ENCODE results near the gene ASCC1. TPM values are rescaled to one million over a fixed set of nuclear protein-coding genes. Genes with fewer than 3 reads are reported as not detected.
"Not testable (repeated sequence)": the region's sequence is repeated elsewhere in the genome, so short reads cannot be mapped to it uniquely, and the experiment has no call there.

Gene ASCC1
- total RNA-seq, 1 donor from 2014 or later = 23.0 TPM

GRCh38 chr10:72167118-72167517 lies 49.0 kb downstream of the ASCC1 start:
- DNase-seq = no peak

GRCh38 chr10:72164617-72165016 lies 51.5 kb downstream of the ASCC1 start:
- DNase-seq = no peak

DNA sequence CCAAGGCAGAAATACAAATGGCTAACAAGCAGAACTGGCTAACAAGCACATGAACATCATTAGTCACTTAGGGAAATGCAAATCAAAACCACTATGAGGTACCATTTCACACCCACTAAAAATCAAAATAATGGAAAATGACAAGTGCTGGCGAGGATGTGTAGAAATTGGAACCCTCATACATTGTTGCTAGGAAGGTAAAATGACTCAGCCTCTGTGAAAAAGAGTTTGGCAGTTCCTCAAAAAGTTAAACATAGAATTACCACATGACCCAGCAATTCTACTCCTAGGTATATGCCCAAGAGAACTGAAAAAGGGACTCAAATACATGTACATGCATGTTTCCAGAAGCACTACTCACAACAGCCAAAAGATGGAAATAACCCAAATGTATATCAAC lies 53.1 kb downstream of the ASCC1 start:
- no peak for DNase-seq

GRCh38 chr10:72158176-72158575 lies 57.9 kb downstream of the ASCC1 start:
- no peak for DNase-seq

DNA sequence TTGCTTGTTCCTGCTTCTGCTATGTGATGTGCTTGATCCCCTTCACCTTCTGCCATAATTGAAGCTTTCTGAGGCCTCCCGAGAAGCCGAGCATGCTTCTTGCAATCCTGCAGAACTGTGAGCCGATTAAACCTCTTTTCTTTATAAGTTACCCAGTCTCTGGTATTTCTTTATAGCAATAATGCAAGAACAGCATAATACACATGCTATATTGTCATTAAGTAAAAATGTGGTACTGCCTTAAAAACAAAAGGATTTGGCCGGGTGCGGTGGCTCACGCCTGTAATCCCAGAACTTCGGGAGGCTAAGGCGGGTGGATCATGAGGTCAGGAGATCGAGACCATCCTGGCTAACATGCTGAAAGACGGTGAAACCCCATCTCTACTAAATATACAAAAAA lies 59.9 kb downstream of the ASCC1 start:
- no peak for DNase-seq

- DNase-seq = no peak
These were observed 63.8 kb downstream of the ASCC1 start for GRCh38 chr10:72152286-72152685.

- DNase-seq = not testable (repeated sequence)
These were observed 65.2 kb downstream of the ASCC1 start for GRCh38 chr10:72150746-72151478.

GRCh38 chr10:72147324-72147584 lies 68.8 kb downstream of the ASCC1 start:
- DNase-seq = not testable (repeated sequence)

DNA sequence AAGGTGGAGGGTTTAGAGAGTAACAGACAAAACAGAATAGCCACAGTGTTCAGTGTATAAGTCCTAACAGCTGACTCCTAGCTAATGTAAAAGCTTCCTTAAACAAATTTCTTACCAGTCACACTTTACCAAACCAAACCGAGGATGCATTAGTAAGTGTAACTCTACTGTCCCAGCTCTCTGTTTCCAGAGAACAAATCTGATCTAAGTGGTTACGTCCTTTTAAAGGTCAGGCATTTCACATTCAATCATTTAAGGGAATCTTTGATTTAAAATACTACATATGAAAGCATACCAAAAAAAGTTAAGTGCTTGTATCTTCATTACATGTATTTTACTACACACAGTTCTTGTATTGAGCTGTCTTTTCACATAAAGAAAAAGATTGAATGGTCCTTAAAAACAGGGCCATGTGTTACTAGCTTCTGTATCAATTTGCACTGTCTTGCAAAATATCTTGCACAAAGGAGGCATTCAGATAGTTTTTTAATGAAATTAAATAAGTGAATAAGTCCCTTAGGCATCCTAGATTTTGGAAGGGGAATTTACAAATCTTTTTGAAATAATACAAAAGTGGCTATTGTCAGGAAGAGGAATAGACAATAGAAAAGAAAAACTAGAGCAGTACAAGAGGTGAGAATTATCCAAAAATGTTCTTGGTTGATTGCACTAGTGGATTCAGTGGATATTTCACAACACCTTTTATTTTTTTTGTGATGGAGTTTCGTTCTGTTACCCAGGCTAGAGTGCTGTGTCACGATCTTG lies 69.3 kb downstream of the ASCC1 start:
- DNase-seq = no peak

DNA sequence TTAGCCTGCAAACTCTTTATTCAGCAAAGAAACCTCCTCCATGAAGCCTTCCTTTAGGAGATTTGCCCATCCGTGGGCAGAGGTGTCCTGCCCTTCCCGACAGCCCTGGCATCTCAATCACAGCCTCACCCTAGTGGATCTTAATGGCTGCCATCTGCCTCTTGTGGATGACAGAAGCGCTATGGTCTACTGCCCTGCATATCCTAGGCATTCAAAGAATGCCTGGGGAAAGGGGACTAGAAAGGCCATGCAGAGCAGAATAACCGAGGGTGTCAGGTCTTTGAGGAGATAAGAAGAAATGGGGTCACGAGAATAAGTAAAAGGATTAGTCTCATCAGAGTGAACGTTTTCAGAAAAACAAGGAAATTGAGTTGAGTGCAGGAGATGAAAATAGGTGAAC lies 70.0 kb downstream of the ASCC1 start:
- no peak for DNase-seq

- DNase-seq = no peak
These were observed 70.4 kb downstream of the ASCC1 start for GRCh38 chr10:72145657-72146056.

GRCh38 chr10:72140850-72141249 lies 75.2 kb downstream of the ASCC1 start:
- DNase-seq = no peak

DNA sequence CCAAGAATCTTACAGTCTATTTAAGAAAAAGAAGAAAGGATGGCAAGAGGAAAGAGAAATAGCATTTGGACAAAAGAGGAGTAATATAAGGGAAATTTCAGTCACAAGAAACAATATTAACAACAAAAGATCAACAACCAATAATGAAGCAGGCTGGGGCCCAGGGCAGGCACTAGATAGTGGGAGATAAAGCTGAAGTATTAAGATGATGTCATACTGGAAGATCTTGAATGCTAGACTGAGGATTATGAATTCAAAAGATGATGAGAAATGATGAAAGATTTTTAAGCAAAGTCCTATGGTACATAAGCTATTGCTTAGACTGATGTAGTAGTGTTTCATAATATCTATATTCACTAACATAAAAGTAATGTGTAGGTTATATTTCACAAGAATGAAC lies 75.9 kb downstream of the ASCC1 start:
- no peak for DNase-seq

GRCh38 chr10:72137583-72137982 lies 78.5 kb downstream of the ASCC1 start:
- no peak for DNase-seq

DNA sequence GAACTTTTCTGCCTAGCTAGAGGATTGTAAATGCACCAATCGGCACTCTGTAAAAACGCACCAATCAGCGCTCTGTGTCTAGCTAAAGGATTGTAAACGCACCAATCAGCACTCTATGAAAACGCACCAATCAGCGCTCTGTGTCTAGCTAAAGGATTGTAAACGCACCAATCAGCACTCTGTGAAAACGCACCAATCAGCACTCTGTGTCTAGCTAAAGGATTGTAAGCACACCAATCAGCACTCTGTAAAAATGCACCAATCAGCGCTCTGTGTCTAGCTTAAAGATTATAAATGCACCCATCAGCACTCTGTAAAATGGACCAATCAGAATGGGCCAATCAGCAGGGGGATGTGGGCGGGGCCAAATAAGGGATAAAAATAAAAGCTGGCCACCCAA lies 79.9 kb downstream of the ASCC1 start:
- DNase-seq = not testable (repeated sequence)

DNA sequence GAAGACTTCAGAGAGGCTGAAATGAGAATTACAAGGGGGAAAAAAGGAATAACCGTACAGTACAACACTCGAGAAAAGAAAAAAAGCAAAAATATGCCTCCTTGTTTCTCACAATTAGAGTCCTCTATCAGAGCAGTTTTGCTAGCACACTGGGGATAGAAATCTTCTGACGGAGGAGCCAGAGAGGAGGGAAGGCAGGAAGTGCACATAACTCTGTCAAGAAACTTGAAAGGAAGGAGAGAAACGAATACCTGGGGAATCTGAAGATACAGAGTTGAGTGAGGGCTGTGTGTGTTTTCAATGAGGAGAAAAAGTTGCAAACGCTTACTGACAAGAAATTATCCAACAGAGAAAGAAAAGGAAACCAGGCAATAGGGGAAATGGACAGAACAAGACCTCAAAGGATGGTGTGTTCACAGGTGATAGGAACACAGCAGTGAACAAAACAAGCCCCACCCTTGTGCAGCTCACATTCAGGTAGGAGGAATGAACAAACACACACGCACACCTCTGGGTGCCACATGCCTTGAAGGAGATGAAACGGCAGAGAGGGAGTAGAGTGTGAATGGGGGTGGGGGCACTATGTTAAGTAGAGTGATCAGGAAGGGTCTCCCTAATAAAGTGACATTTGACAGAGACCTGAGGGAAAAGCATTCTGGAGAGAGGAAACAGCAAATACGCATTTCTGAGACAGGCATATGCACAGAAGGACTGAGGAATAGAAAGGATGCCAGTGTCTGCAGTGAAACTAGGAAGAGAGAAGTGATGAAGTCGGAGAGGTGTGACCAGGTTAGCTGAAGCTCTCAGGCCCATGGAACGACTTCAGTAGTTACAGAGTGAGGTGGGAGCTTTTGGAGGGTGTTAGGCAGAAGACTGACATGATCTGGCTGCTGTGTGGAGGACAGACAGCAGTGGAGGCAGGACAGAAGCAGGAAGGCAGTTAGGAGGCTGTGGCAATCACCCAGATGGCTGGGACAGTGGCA lies 81.0 kb downstream of the ASCC1 start:
- DNase-seq = no peak

DNA sequence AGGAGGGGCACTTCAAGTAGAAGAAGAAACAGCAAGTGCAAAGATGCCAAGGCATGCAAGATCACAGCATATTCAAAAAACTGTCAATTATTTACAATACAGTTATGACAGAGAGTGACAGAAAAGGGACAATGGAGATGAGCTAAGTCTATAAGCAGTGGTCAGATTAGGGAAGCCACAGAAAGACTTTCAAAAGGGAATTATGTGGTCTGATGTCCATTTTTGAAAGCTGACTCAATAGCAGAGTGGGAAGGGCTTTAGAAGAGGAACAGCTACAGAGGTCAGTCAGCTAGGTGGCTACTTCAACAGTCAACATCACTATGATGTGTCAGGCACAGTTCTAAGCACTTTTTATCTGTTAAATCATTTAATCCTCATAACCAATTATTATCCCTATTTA lies 82.6 kb downstream of the ASCC1 start:
- no peak for DNase-seq

- DNase-seq = no peak
These were observed 83.2 kb downstream of the ASCC1 start for GRCh38 chr10:72132854-72133253.

DNA sequence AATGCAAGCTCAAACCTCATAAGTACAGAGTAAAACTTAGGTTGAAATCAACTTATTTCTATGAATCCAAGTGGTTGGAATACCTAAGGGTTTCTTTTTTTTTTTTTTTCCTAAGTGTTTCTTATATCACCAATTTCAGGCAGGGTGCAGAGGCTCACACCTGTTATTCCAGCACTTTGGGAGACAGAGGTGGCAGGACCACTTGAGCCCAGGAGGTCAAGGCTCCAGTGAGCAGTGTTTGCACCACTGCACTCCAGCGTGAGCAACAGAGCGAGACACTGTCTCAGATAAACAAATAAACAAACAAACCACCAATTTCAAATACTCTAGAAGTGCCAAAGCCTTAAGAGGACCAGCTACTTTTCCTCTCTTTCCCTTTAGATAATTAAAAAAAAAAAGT lies 88.5 kb downstream of the ASCC1 start:
- DNase-seq = no peak

DNA sequence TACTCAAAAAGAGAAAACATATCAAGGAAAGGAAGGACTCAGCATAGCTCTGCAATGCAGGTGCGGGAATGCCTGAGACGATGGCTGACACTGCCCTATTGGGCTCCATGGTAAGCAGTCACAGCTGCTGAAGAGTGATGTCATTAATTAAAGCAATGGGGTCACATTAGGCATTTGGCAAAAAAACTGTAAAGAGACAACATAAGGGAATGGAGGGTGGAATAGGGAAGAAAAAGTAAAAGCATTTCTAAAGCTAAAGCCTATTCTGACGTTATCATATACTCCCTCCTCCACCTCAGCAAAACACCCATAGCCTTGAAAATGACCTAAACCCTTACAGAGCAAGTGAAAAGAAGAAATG lies 89.2 kb downstream of the ASCC1 start:
- no peak for DNase-seq

GRCh38 chr10:72126184-72126871 lies 89.7 kb downstream of the ASCC1 start:
- DNase-seq = no peak

DNA sequence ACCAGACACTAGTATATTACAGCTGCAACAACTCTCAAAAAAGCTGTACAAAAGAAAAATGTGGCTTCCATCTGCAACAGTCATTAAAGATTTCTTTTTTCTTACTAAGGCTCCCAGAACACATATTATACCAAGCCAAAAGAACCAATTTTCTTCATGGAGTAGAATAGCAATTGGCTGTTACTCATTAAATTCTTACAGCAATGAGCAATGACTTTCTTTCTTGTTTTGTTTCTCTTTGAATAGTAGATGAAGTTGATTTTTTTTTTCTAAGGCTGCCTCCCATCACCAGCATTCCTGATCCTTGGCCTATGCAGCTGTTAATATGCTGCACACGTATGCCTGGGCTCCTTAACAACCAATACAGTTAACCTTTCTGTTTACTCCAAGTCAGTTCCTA lies 91.1 kb downstream of the ASCC1 start:
- peak; percentile 85 for DNase-seq

Measured in skin of body (tissue), 2 donors.